RKO (cell line): Measurements from ENCODE around the gene DIP2B.

ENCODE experiments used
- DNase-seq: peaks from one replicate; pipeline ENCODE4 v3.0.0-alpha.2; 2016; ENCODE audit warnings: low spot score

The DIP2B gene

GRCh38 chr12:50611021-50611744, 106.4 kb downstream of the DIP2B start:
- no peak for DNase-seq

- no peak for DNase-seq
These were observed 108.1 kb downstream of the DIP2B start for GRCh38 chr12:50612882-50613281.

GRCh38 chr12:50613463-50613862, 108.7 kb downstream of the DIP2B start:
- no peak for DNase-seq

GRCh38 chr12:50614167-50614759, 109.5 kb downstream of the DIP2B start:
- no peak for DNase-seq

GRCh38 chr12:50615145-50615906, 110.5 kb downstream of the DIP2B start:
- no peak for DNase-seq

GRCh38 chr12:50615907-50616296, 111.1 kb downstream of the DIP2B start:
- no peak for DNase-seq

GRCh38 chr12:50617657-50618056, 112.9 kb downstream of the DIP2B start:
- DNase-seq = no peak

GRCh38 chr12:50618864-50619609, 114.3 kb downstream of the DIP2B start:
- DNase-seq = no peak

- DNase-seq = no peak
These were observed 114.8 kb downstream of the DIP2B start for GRCh38 chr12:50619610-50619958.

GRCh38 chr12:50620109-50620977, 115.6 kb downstream of the DIP2B start:
- DNase-seq = peak; percentile 52

GRCh38 chr12:50620978-50621360, 116.2 kb downstream of the DIP2B start:
- DNase-seq = no peak

GRCh38 chr12:50621399-50622300, 116.9 kb downstream of the DIP2B start:
- no peak for DNase-seq

GRCh38 chr12:50625029-50625925, 120.5 kb downstream of the DIP2B start:
- no peak for DNase-seq

- no peak for DNase-seq
These were observed 121.2 kb downstream of the DIP2B start for GRCh38 chr12:50626026-50626425.

- no peak for DNase-seq
These were observed 122.7 kb downstream of the DIP2B start for GRCh38 chr12:50627491-50627890.

- no peak for DNase-seq
These were observed 123.6 kb downstream of the DIP2B start for GRCh38 chr12:50628394-50628793.

- DNase-seq = no peak
These were observed 129.2 kb downstream of the DIP2B start for GRCh38 chr12:50633955-50634354.

- no peak for DNase-seq
These were observed 129.6 kb downstream of the DIP2B start for GRCh38 chr12:50634379-50634778.

- no peak for DNase-seq
These were observed 130.6 kb downstream of the DIP2B start for GRCh38 chr12:50635364-50635763.
